ENCODE measurements around the gene BABAM2.
"Not testable (repeated sequence)": the region's sequence is repeated elsewhere in the genome, so short reads cannot be mapped to it uniquely, and the experiment has no call there.

BABAM2 gene

DNA sequence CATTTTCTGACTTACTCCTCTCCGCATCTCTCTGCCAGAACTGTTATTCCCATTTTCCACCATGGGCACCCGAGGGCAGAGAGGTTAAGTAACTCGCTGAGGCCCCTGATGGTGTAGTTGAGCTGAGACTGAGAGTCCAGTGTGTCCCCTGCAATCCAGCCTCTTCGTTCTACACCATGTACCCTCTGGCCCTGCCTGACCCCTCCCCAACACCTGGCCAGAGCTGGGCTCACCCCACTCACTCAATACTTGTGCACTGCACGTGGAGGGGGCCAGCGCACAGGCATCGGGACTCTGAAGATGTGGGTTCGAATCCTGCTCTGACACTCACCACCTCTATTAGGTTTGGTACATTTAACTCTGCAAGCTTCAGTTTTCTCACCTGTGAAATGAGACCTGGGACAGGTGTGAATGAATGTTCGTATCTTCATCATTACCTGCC is 477.8 kb downstream of the BABAM2 start:
- no peak for DNase-seq

DNA sequence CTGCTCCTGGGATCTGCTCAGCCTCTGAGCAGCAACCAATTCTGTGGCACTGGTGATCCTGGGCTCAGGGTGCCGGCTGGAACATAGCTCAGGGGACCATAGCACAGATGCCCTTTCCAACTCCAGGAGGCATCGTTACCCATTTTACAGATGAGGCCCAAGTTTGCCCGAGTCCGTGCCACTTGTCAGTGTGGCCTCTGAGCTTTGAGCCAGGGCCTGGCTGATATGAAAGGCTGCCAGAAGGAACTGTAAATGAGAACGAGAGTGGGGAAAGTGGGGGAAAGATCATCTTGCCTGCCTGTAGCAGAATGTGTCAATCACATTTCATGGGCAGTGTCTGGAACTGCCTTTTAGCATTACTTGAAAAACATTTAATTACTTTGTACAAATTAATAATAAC is 478.8 kb downstream of the BABAM2 start:
- no peak for DNase-seq

DNA sequence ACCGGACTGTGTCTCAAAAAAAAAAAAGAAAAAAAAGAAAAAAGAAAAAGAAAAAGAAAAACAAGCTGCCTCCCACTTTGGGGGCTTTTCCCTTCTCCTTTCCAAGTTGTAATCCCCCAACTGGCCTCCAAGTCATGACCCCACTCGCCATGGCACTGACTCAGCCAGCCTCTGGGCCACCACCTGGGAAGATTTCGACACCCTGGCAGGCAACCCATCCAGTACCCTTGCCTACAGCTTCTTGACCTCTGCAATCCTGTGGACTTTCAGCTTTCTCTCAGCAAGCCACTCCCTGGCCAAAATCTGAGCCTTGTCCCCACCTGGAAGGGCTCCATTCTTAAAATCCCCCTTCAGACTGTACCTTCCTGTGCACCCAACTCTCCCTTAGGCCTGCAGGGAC is 479.8 kb downstream of the BABAM2 start:
- no peak for DNase-seq

DNA sequence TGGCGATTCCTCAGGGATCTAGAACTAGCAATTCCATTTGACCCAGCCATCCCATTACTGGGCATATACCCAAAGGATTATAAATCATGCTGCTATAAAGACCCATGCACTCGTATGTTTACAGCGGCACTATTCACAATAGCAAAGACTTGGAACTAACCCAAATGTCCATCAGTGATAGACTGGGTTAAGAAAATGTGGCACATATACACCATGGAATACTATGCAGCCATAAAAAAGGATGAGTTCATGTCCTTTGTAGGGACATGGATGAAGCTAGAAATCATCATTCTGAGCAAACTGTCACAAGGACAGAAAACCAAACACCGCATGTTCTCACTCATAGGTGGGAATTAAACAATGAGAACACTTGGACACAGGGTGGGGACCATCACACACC is 481.2 kb downstream of the BABAM2 start:
- DNase-seq, result not testable (repeated sequence)

GRCh38 chr2:28373854-28374253 is 483.3 kb downstream of the BABAM2 start:
- DNase-seq, result no peak

DNA sequence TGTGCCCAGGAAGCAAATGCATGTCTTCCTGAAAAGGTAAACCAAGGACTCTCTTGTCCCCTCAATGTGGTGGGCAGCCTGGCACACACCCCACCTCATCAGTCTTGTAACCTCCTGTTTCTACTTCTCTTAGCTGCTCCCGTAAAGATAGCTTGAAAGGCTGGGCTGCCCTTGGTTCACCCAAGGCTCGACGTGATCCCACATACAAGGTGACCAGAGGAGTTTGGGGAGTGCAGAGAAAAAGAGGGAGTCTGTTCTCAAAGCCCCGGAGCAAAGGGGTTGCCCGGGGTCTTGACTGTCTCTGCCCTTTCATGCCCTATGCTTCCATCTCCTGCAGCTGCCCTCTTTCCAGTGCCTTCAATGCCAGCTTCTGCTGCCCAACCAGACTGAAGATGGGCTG is 483.8 kb downstream of the BABAM2 start:
- no peak for DNase-seq

DNA sequence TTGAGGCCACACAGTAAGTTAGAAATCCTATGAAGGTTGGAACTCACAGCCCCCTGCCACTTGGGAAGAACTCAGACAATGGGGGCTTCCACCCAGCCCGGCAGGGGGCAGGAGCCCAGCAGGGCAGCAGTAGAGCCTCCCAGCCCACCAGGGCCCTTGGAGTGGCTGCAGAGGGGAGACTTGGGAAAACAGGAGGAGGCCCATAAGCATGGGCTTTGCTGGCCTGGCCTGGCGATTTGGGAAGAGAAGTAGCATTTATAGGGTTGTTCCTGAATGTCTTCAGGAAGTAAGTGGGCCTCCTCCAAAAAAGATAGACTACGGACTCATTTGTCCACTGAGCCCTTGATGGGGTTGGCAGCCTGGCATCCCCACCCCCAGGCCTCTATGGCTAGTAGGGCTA is 484.7 kb downstream of the BABAM2 start:
- no peak for DNase-seq

DNA sequence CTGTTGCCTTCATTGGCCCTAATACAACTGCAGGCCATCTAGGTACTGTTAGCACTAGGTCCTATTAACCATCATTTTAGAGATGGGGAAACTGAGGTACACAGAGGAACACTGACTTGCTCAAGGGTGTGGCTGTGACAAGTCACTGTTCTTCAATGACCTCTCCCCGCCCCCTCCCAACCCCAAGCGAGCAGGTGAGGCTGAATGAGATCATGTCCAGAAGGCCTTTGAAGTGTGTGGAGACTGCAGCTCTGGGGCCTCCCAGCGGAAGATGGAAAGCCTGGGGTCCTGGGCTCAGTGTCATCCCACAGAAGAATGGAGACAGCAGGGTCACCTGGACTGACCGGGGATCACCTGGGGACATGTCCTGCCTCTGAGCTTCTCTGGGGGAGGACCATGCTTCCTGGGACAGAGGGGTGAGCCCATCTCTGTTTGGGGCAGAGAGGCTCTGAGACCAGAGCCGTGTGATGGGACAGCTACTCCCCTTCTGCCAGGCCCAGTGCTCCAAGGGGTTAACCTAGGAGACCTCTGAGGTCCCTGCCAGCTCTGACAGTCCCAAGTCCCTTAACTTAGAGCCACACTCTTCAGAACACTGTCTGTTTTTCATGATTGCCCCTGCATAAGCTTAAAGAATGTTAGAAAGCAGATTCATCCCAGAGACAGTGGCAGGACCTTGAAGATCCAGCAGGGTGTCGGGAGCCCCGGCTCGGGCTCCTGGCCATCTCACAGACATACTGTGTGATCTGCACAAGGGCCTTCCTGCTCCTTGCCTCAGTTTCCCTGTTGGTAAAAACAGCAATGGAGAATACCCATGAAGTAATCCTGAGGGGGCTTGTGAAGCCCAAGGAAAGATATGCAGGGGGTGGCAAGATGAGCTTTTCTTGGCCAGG is 485.5 kb downstream of the BABAM2 start:
- DNase-seq, result no peak

- DNase-seq, result no peak
Observed at GRCh38 chr2:28377195-28377816, 486.8 kb downstream of the BABAM2 start.

- no peak for DNase-seq
Observed at GRCh38 chr2:28377984-28378678, 487.6 kb downstream of the BABAM2 start.

- no peak for DNase-seq
Observed at GRCh38 chr2:28378679-28379584, 488.4 kb downstream of the BABAM2 start.

GRCh38 chr2:28380219-28380618 is 489.7 kb downstream of the BABAM2 start:
- no peak for DNase-seq

DNA sequence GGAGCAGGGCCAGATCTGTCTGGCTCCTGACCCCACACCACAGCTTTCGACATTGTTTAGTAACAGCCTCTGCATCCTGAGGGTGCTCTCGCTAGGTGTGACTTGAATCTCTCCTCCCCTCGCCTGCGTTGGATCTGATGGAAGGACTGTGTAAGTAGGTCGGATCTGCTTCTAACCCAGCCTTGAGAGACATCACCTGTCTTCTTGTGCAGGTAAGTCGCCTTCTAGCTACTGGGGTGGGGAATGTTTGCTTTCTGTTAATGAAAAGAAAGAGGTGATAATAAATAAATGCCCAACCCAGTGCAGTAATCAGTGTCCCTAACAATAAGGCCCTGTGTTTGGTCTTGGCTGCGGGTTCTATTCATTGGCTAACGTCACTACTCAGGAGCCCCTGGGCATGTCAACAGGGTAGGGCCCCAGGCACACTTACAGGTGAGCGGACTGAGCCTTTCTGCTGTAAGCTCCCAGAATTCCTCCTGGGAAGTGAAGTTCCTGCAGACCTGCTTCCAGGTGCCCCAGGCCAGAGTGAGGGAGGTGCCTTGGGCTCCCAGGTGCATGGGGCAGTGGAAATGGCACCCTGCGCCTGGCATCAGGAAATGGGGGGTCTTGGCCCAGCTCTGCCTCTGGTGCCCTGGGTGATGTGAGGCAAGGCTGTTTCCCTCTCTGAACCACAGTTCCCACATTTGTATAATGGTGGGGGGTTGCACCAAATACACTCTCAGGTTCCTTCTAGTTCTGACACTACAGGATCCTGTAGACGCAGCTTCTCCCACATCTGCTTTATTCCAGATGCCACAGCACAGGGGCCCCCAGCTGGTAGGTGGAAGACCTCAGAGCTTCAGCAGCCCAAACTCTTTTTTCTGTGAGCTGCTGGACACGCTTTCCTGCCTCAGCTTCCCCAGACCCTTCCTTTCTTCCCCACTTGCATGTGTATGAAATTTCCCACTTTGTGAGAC is 491.0 kb downstream of the BABAM2 start:
- no peak for DNase-seq

DNA sequence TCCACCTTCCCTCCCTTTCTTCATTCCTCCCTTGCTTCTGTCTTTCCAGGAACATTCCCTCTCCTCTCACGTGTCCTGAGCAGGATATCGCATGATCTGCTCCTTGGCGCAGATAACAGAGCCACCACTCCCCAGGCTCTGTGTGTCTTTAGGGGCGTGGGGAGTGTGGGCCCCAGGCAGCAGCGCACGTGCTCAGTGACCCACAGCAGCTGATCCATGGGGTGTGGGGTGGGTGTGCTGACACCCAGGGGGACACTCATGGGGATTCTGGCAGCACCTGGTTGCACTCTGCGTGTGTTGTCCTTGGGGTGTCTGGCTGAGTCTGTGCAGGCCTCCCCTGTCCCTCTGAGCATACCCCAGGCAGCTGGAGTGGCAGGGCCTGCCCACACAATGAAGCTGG is 492.2 kb downstream of the BABAM2 start:
- DNase-seq, result no peak

GRCh38 chr2:28387082-28387960 is 496.8 kb downstream of the BABAM2 start:
- DNase-seq, result no peak

Data from CD4-positive, alpha-beta T cell treated with Interleukin-4 for 1 hour (primary cell).